SK-N-SH treated with all-trans-retinoic acid at 6 μM for 48 hours (cell line): Measurements from ENCODE around the gene NR5A2.

Source experiments
- BACH2 ChIP-seq: fragments of 250-450 bp; sonication (Bioruptor Pico); IDR thresholded peaks from 2 replicates; pipeline ENCODE4 v1.9.0; 2021; ENCODE audit warnings: mild to moderate bottlenecking, borderline replicate concordance
- CSDC2 ChIP-seq: fragments of 250-450 bp; sonication (Bioruptor Pico); IDR thresholded peaks from 2 replicates; pipeline ENCODE4 v1.5.0; 2020; ENCODE audit warnings: mild to moderate bottlenecking, moderate library complexity
- GLIS3 ChIP-seq: fragments of 250-450 bp; sonication (Bioruptor Pico); IDR thresholded peaks from 2 replicates; pipeline ENCODE4 v1.5.0; 2020; ENCODE audit warnings: mild to moderate bottlenecking, moderate library complexity
- ZC3H10 ChIP-seq: fragments of 250-450 bp; sonication (Bioruptor Pico); IDR thresholded peaks from 2 replicates; pipeline ENCODE4 v1.5.1; 2021; ENCODE audit warnings: mild to moderate bottlenecking, moderate library complexity
- ZFP3 ChIP-seq: fragments of 250-450 bp; sonication (Bioruptor Pico); IDR thresholded peaks from 2 replicates; pipeline ENCODE4 v1.5.0; 2020; ENCODE audit warnings: mild to moderate bottlenecking, moderate library complexity
- ZNF70 ChIP-seq: fragments of 450-650 bp; formaldehyde crosslinking; IDR thresholded peaks from 2 replicates; pipeline ENCODE4 v1.5.0; 2020; ENCODE audit warnings: mild to moderate bottlenecking, moderate library complexity
- TF ChIP-seq, protein P1 (sequence below): fragments of 250-450 bp; sonication (Bioruptor Pico); IDR thresholded peaks from 2 replicates; pipeline ENCODE4 v1.8.0; 2020; ENCODE audit warnings: mild to moderate bottlenecking, moderate library complexity, borderline replicate concordance
- TF ChIP-seq, protein P2 (sequence below): fragments of 250-450 bp; sonication (Bioruptor Pico); IDR thresholded peaks from 2 replicates; pipeline ENCODE4 v1.5.1; 2020; ENCODE audit warnings: low read depth, mild to moderate bottlenecking, moderate library complexity

DNA sequence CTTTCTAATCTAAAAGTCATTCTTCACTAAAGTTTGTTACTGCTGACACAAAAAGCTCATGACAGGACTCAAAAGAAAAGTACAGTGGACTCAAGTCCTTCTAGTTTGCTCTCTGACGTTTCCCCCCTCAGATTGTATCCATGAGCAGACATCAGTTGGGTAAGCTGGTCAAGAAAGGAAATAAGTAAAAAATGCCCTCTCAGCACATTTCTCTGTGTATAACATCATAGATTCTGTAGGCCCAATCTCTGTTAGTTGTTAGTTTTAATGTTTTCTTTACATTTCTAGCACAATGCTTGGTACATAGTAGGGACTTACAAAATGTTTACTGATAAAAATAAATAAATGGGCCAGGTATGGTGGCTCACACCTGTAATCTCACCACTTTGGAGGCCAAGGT, 96.8 kb downstream of the NR5A2 start:
- TF ChIP-seq ZC3H10 (CRISPR knock-in tag) = no peak
- TF ChIP-seq, protein P1, sequence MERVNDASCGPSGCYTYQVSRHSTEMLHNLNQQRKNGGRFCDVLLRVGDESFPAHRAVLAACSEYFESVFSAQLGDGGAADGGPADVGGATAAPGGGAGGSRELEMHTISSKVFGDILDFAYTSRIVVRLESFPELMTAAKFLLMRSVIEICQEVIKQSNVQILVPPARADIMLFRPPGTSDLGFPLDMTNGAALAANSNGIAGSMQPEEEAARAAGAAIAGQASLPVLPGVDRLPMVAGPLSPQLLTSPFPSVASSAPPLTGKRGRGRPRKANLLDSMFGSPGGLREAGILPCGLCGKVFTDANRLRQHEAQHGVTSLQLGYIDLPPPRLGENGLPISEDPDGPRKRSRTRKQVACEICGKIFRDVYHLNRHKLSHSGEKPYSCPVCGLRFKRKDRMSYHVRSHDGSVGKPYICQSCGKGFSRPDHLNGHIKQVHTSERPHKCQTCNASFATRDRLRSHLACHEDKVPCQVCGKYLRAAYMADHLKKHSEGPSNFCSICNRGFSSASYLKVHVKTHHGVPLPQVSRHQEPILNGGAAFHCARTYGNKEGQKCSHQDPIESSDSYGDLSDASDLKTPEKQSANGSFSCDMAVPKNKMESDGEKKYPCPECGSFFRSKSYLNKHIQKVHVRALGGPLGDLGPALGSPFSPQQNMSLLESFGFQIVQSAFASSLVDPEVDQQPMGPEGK = no peak
- TF ChIP-seq BACH2 (CRISPR knock-in tag) = no peak
- TF ChIP-seq CSDC2 = no peak
- no peak for TF ChIP-seq GLIS3 (CRISPR knock-in tag)
- TF ChIP-seq, protein P2, sequence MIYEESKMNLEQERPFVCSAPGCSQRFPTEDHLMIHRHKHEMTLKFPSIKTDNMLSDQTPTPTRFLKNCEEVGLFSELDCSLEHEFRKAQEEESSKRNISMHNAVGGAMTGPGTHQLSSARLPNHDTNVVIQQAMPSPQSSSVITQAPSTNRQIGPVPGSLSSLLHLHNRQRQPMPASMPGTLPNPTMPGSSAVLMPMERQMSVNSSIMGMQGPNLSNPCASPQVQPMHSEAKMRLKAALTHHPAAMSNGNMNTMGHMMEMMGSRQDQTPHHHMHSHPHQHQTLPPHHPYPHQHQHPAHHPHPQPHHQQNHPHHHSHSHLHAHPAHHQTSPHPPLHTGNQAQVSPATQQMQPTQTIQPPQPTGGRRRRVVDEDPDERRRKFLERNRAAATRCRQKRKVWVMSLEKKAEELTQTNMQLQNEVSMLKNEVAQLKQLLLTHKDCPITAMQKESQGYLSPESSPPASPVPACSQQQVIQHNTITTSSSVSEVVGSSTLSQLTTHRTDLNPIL = no peak
- TF ChIP-seq ZFP3 (CRISPR knock-in tag) = no peak
- no peak for TF ChIP-seq ZNF70 (CRISPR knock-in tag)
